IPS-15b (cell line): Measurements from ENCODE around the gene YWHAQ.

Experiments used
- H3K27me3 ChIP-seq: one replicate; pipeline ENCODE4 v1.6.1; 2013; ENCODE audit warnings: low read length; ENCODE audit not compliant: control insufficient read depth, insufficient read depth
- H3K36me3 ChIP-seq: one replicate; pipeline ENCODE4 v1.6.1; 2013; ENCODE audit warnings: low read length; ENCODE audit not compliant: control insufficient read depth, insufficient read depth
- H3K4me1 ChIP-seq: one replicate; pipeline ENCODE4 v1.6.1; 2013; ENCODE audit warnings: mild to moderate bottlenecking, low read length; ENCODE audit not compliant: control insufficient read depth, insufficient read depth
- H3K4me3 ChIP-seq: one replicate; pipeline ENCODE4 v1.5.1; 2013; ENCODE audit warnings: low read depth, low read length
- H3K9ac ChIP-seq: one replicate; pipeline ENCODE4 v1.6.1; 2013; ENCODE audit warnings: low read depth, mild to moderate bottlenecking, low read length
- H3K9me3 ChIP-seq: one replicate; pipeline ENCODE4 v1.6.1; 2013; ENCODE audit warnings: mild to moderate bottlenecking, low read length; ENCODE audit not compliant: control insufficient read depth, insufficient read depth

Gene YWHAQ

GRCh38 chr2:9630736-9631552, at the start of gene YWHAQ:
Gene YWHAQ (minus strand): TSS chr2:9630997. CDS start chr2:9630452, 545 bp downstream.
- peaks cover 14% of the 10 kb centered on the region for H3K4me1 ChIP-seq
- peak within 1 kb of the TSS; percentile 94 for H3K9ac ChIP-seq
- H3K4me3 ChIP-seq: peak within 1 kb of the TSS; percentile 95
- peaks cover 4% of the 10 kb centered on the region for H3K36me3 ChIP-seq
- H3K9me3 ChIP-seq: no peaks in the 10 kb centered on the region
- peaks cover 33% of the 10 kb centered on the region for H3K27me3 ChIP-seq

GRCh38 chr2:9680082-9680481, 49.3 kb upstream of the YWHAQ start:
- Histone ChIP-seq H3K4me3 (no peak overlapping the region), H3K4me1 (peaks cover 4% of the 10 kb centered on the region), H3K36me3 (no peaks in the 10 kb centered on the region), H3K9ac (no peak overlapping the region), H3K27me3 (no peaks in the 10 kb centered on the region), H3K9me3 (no peaks in the 10 kb centered on the region)

GRCh38 chr2:9679218-9679617, 48.4 kb upstream of the YWHAQ start:
- peaks cover 9% of the 10 kb centered on the region for H3K4me1 ChIP-seq
- H3K9me3 ChIP-seq: no peaks in the 10 kb centered on the region
- no peak overlapping the region for H3K4me3 ChIP-seq
- H3K27me3 ChIP-seq: no peaks in the 10 kb centered on the region
- no peaks in the 10 kb centered on the region for H3K36me3 ChIP-seq
- no peak overlapping the region for H3K9ac ChIP-seq

GRCh38 chr2:9678544-9678943, 47.7 kb upstream of the YWHAQ start:
- Histone ChIP-seq H3K9ac (no peak overlapping the region), H3K4me3 (no peak overlapping the region), H3K4me1 (peaks cover 9% of the 10 kb centered on the region), H3K9me3 (no peaks in the 10 kb centered on the region), H3K27me3 (no peaks in the 10 kb centered on the region), H3K36me3 (no peaks in the 10 kb centered on the region)

- no peak overlapping the region for H3K9ac ChIP-seq
- H3K9me3 ChIP-seq: no peaks in the 10 kb centered on the region
- no peaks in the 10 kb centered on the region for H3K27me3 ChIP-seq
- H3K4me1 ChIP-seq: peaks cover 9% of the 10 kb centered on the region
- H3K36me3 ChIP-seq: no peaks in the 10 kb centered on the region
- H3K4me3 ChIP-seq: peak overlapping the region; percentile 10
Measured at GRCh38 chr2:9675415-9676351, 44.9 kb upstream of the YWHAQ start.

GRCh38 chr2:9674891-9675414, 44.2 kb upstream of the YWHAQ start:
- no peaks in the 10 kb centered on the region for H3K36me3 ChIP-seq
- H3K4me3 ChIP-seq: peak overlapping the region; percentile 10
- H3K27me3 ChIP-seq: no peaks in the 10 kb centered on the region
- no peaks in the 10 kb centered on the region for H3K9me3 ChIP-seq
- H3K9ac ChIP-seq: no peak overlapping the region
- peaks cover 9% of the 10 kb centered on the region for H3K4me1 ChIP-seq

- H3K36me3 ChIP-seq: no peaks in the 10 kb centered on the region
- H3K9me3 ChIP-seq: no peaks in the 10 kb centered on the region
- peaks cover 9% of the 10 kb centered on the region for H3K4me1 ChIP-seq
- no peak overlapping the region for H3K4me3 ChIP-seq
- H3K9ac ChIP-seq: no peak overlapping the region
- H3K27me3 ChIP-seq: no peaks in the 10 kb centered on the region
Measured at GRCh38 chr2:9673914-9674481, 43.2 kb upstream of the YWHAQ start.

- no peaks in the 10 kb centered on the region for H3K27me3 ChIP-seq
- H3K9me3 ChIP-seq: no peaks in the 10 kb centered on the region
- no peaks in the 10 kb centered on the region for H3K36me3 ChIP-seq
- H3K4me3 ChIP-seq: no peak overlapping the region
- no peaks in the 10 kb centered on the region for H3K4me1 ChIP-seq
- no peak overlapping the region for H3K9ac ChIP-seq
Measured at GRCh38 chr2:9668687-9669345, 38.0 kb upstream of the YWHAQ start.

GRCh38 chr2:9667826-9668225, 37.0 kb upstream of the YWHAQ start:
- no peak overlapping the region for H3K9ac ChIP-seq
- H3K27me3 ChIP-seq: no peaks in the 10 kb centered on the region
- no peak overlapping the region for H3K4me3 ChIP-seq
- no peaks in the 10 kb centered on the region for H3K4me1 ChIP-seq
- no peaks in the 10 kb centered on the region for H3K36me3 ChIP-seq
- no peaks in the 10 kb centered on the region for H3K9me3 ChIP-seq

- Histone ChIP-seq H3K4me1 (no peaks in the 10 kb centered on the region), H3K9ac (no peak overlapping the region), H3K4me3 (no peak overlapping the region), H3K36me3 (no peaks in the 10 kb centered on the region), H3K27me3 (no peaks in the 10 kb centered on the region), H3K9me3 (no peaks in the 10 kb centered on the region)
Measured at GRCh38 chr2:9666306-9666705, 35.5 kb upstream of the YWHAQ start.

GRCh38 chr2:9665898-9666297, 35.1 kb upstream of the YWHAQ start:
- no peaks in the 10 kb centered on the region for H3K9me3 ChIP-seq
- no peaks in the 10 kb centered on the region for H3K27me3 ChIP-seq
- H3K4me1 ChIP-seq: no peaks in the 10 kb centered on the region
- no peak overlapping the region for H3K4me3 ChIP-seq
- no peak overlapping the region for H3K9ac ChIP-seq
- H3K36me3 ChIP-seq: no peaks in the 10 kb centered on the region
